H9 (cell line): ENCODE results near the gene DNAJC1. TPM values are rescaled to one million over a fixed set of nuclear protein-coding genes. Genes with fewer than 3 reads are reported as not detected.

Experiments used
- DNase-seq: peaks from one replicate; pipeline ENCODE4 v3.0.0-alpha.2; 2017
- H2AFZ ChIP-seq: one replicate; pipeline ENCODE4 v1.6.1; 2013; ENCODE audit warnings: mild to moderate bottlenecking, low read length, control low read depth, moderate library complexity
- H2AK5ac ChIP-seq: 2 replicates; pipeline ENCODE4 v1.6.1; 2013; ENCODE audit warnings: low read length, control low read depth, mixed read lengths; ENCODE audit not compliant: insufficient read length
- H2BK120ac ChIP-seq: one replicate; pipeline ENCODE4 v1.6.1; 2013; ENCODE audit warnings: low read depth, mild to moderate bottlenecking, low read length, control low read depth, inconsistent platforms; ENCODE audit not compliant: poor library complexity, severe bottlenecking
- H2BK12ac ChIP-seq: 2 replicates; pipeline ENCODE4 v1.6.1; 2013; ENCODE audit warnings: low read length, control low read depth, mixed read lengths, low read depth; ENCODE audit not compliant: insufficient read length
- H2BK15ac ChIP-seq: 2 replicates; pipeline ENCODE4 v1.6.1; 2013; ENCODE audit warnings: low read depth, low read length, control low read depth
- H2BK20ac ChIP-seq: one replicate; pipeline ENCODE4 v1.6.1; 2013; ENCODE audit warnings: low read depth, mild to moderate bottlenecking, low read length, control low read depth, inconsistent platforms; ENCODE audit not compliant: poor library complexity, severe bottlenecking
- H2BK5ac ChIP-seq: 2 replicates; pipeline ENCODE4 v1.6.1; 2013; ENCODE audit warnings: low read length, control low read depth, mixed read lengths; ENCODE audit not compliant: insufficient read length
- H3K14ac ChIP-seq: 2 replicates; pipeline ENCODE4 v1.6.1; 2013; ENCODE audit warnings: low read length, control low read depth; ENCODE audit not compliant: insufficient read depth
- H3K18ac ChIP-seq: 2 replicates; pipeline ENCODE4 v1.6.1; 2013; ENCODE audit warnings: low read depth, mild to moderate bottlenecking, mixed read lengths, low read length, control low read depth; ENCODE audit not compliant: insufficient read length
- H3K23ac ChIP-seq: 2 replicates; pipeline ENCODE4 v1.6.1; 2013; ENCODE audit warnings: low read length, control low read depth, mixed read lengths, low read depth; ENCODE audit not compliant: insufficient read length
- H3K23me2 ChIP-seq: 2 replicates; pipeline ENCODE4 v1.6.1; 2013; ENCODE audit warnings: low read depth, mild to moderate bottlenecking, mixed read lengths, low read length, control low read depth; ENCODE audit not compliant: insufficient read length, poor library complexity, severe bottlenecking
- H3K27ac ChIP-seq: 2 replicates; pipeline ENCODE4 v1.5.1; 2013; ENCODE audit warnings: low read length, control low read depth, mixed read lengths, low read depth; ENCODE audit not compliant: insufficient read length
- H3K27me3 ChIP-seq: 2 replicates; pipeline ENCODE4 v1.6.1; 2013; ENCODE audit warnings: low read length, control low read depth, inconsistent platforms; ENCODE audit not compliant: insufficient read depth
- H3K4ac ChIP-seq: 2 replicates; pipeline ENCODE4 v1.6.1; 2013; ENCODE audit warnings: low read depth, mild to moderate bottlenecking, control low read depth, inconsistent platforms, low read length, moderate library complexity
- H3K4me1 ChIP-seq: 2 replicates; pipeline ENCODE4 v1.6.1; 2013; ENCODE audit warnings: low read length, control low read depth, inconsistent platforms; ENCODE audit not compliant: insufficient read depth
- H3K4me2 ChIP-seq: 2 replicates; pipeline ENCODE4 v1.6.1; 2013; ENCODE audit warnings: low read length, control low read depth, mixed read lengths; ENCODE audit not compliant: insufficient read length, insufficient read depth
- H3K56ac ChIP-seq: 2 replicates; pipeline ENCODE4 v1.6.1; 2013; ENCODE audit warnings: low read depth, mild to moderate bottlenecking, mixed read lengths, low read length, control low read depth; ENCODE audit not compliant: insufficient read length
- H3K79me1 ChIP-seq: 2 replicates; pipeline ENCODE4 v1.6.1; 2013; ENCODE audit warnings: low read depth, mild to moderate bottlenecking, moderate library complexity, low read length, control low read depth, inconsistent platforms; ENCODE audit not compliant: insufficient read depth, poor library complexity, severe bottlenecking
- H3K79me2 ChIP-seq: 2 replicates; pipeline ENCODE4 v1.6.1; 2013; ENCODE audit warnings: low read length, control low read depth, inconsistent platforms; ENCODE audit not compliant: insufficient read depth
- H3K9ac ChIP-seq: 2 replicates; pipeline ENCODE4 v1.6.1; 2013; ENCODE audit warnings: low read length, control low read depth, mixed read lengths; ENCODE audit not compliant: insufficient read length; ENCODE audit errors: extremely low read depth
- H3K9me3 ChIP-seq: one replicate; pipeline ENCODE4 v1.6.1; 2013; ENCODE audit warnings: low read depth, low read length, inconsistent platforms; ENCODE audit not compliant: control insufficient read depth
- H3T11ph ChIP-seq: one replicate; pipeline ENCODE4 v1.6.1; 2013; ENCODE audit warnings: mild to moderate bottlenecking, low read length, control low read depth, inconsistent platforms
- H4K20me1 ChIP-seq: one replicate; pipeline ENCODE4 v1.6.1; 2013; ENCODE audit not compliant: control insufficient read depth, insufficient read length, insufficient read depth
- H4K5ac ChIP-seq: 2 replicates; pipeline ENCODE4 v1.6.1; 2013; ENCODE audit warnings: low read depth, mild to moderate bottlenecking, mixed read lengths, low read length, control low read depth; ENCODE audit not compliant: insufficient read length
- H4K8ac ChIP-seq: replicated peaks from 2 replicates; pipeline ENCODE4 v1.6.1; 2013; ENCODE audit warnings: low read length, control low read depth, mixed read lengths, low read depth; ENCODE audit not compliant: insufficient read length
- H4K91ac ChIP-seq: 2 replicates; pipeline ENCODE4 v1.6.1; 2013; ENCODE audit warnings: low read depth, mild to moderate bottlenecking, moderate library complexity, mixed read lengths, low read length, control low read depth; ENCODE audit not compliant: insufficient read length
- H3K27ac Mint-ChIP-seq, 3 experiments: 2 replicates in 2 of 3; 3 replicates in 1 of 3; pipeline ENCODE4 v1.8.0; 2020 to 2021; ENCODE audit warnings: mixed read lengths in 3 of 3, mild to moderate bottlenecking in 1 of 3, moderate library complexity in 1 of 3
- H3K27me3 Mint-ChIP-seq: 2 replicates; pipeline ENCODE4 v1.8.0; 2021; ENCODE audit warnings: low read depth, mild to moderate bottlenecking, moderate library complexity, mixed read lengths
- H3K36me3 Mint-ChIP-seq, 3 experiments: 2 replicates in 2 of 3; 3 replicates in 1 of 3; pipeline ENCODE4 v1.8.0; 2020 to 2021; ENCODE audit warnings: low read depth in 3 of 3, mixed read lengths in 3 of 3; ENCODE audit not compliant: insufficient read depth in 1 of 3
- H3K4me1 Mint-ChIP-seq, 2 experiments: 2 replicates each; pipeline ENCODE4 v1.8.0; 2020; ENCODE audit warnings: mixed read lengths in 2 of 2
- H3K4me3 Mint-ChIP-seq, 2 experiments: 2 replicates in 1 of 2; 3 replicates in 1 of 2; pipeline ENCODE4 v1.8.0; 2020 to 2021; ENCODE audit warnings: mild to moderate bottlenecking in 2 of 2, mixed read lengths in 2 of 2, moderate library complexity in 1 of 2
- H3K9me3 Mint-ChIP-seq, 2 experiments: 2 replicates in 1 of 2; 3 replicates in 1 of 2; pipeline ENCODE4 v1.8.0; 2020; ENCODE audit warnings: mild to moderate bottlenecking in 2 of 2, mixed read lengths in 2 of 2, moderate library complexity in 1 of 2
- CTCF ChIP-seq: fragments of 200-600 bp; sonication (generic); conservative IDR thresholded peaks from 3 replicates; pipeline ENCODE4 v1.8.0; 2021; ENCODE audit warnings: antibody characterized with exemption, mild to moderate bottlenecking
- WGBS: extraction: QIAGEN DNeasy Blood & Tissue Kit; methylation state at CpG from one replicate; pipeline ENCODE4 v1.1.7; 2013; ENCODE audit warnings: missing lambda C conversion rate, low lambda C conversion rate, mixed read lengths; ENCODE audit not compliant: insufficient read length; ENCODE audit errors: extremely low coverage; 5-methylcytosine and 5-hydroxymethylcytosine counted together
- total RNA-seq: library from RNA; stranded (reverse); gene quantifications from 2 replicates; pipeline ENCODE4 v1.2.1, GENCODE V29; 2021

Gene DNAJC1
- total RNA-seq, 1 experiment from 2014 or later: 11.2 TPM

- no peaks in the 10 kb centered on the region for H3K4me1 ChIP-seq
- no peak overlapping the region for H4K5ac ChIP-seq
- no peak overlapping the region for H2AFZ ChIP-seq
- no peak overlapping the region for H2BK120ac ChIP-seq
- H3K4ac ChIP-seq: no peak overlapping the region
- H2BK5ac ChIP-seq: no peak overlapping the region
- Mint-ChIP-seq H3K27me3 (no peaks in the 10 kb centered on the region), H3K36me3 (peaks cover 0 to 4% (median 0%) of the 10 kb centered on the region in 3 experiments; a peak in 1 of 7 replicates), H3K4me3 (no peak overlapping the region), H3K4me1 (peaks cover 3 to 4% of the 10 kb centered on the region in 2 experiments; a peak in 2 of 4 replicates), H3K9me3 (no peaks in the 10 kb centered on the region), H3K27ac (0 out of 7 replicates have a peak overlapping the region, but pooled peaks of 1 of the 3 experiments have one; percentile 8)
- no peaks in the 10 kb centered on the region for H4K20me1 ChIP-seq
- WGBS: no CpG with 5 or more reads among the region's 2 CpGs
- no peak overlapping the region for H2BK15ac ChIP-seq
- no peak overlapping the region for H3K18ac ChIP-seq
- H2AK5ac ChIP-seq: no peak overlapping the region
- H3K79me1 ChIP-seq: no peaks in the 10 kb centered on the region
- no peak overlapping the region for H3K14ac ChIP-seq
- no peak overlapping the region for H2BK20ac ChIP-seq
- no peak for TF ChIP-seq CTCF
- no peak overlapping the region for H3K9ac ChIP-seq
- no peak overlapping the region for H3K4me2 ChIP-seq
- H3K23ac ChIP-seq: no peak overlapping the region
- no peaks in the 10 kb centered on the region for H3K23me2 ChIP-seq
- no peak overlapping the region for H3T11ph ChIP-seq
- H3K56ac ChIP-seq: no peak overlapping the region
- DNase-seq: no peak
- no peaks in the 10 kb centered on the region for H3K27me3 ChIP-seq
- no peaks in the 10 kb centered on the region for H3K9me3 ChIP-seq
- H3K79me2 ChIP-seq: no peaks in the 10 kb centered on the region
- H3K27ac ChIP-seq: no peak overlapping the region
- H4K8ac ChIP-seq: no peak overlapping the region
- H2BK12ac ChIP-seq: no peak overlapping the region
- H4K91ac ChIP-seq: no peak overlapping the region
These were observed 145.1 kb downstream of the DNAJC1 start for GRCh38 chr10:21858455-21858854.
